ENCODE results near the gene PDE10A. TPM values are rescaled to one million over a fixed set of nuclear protein-coding genes. Genes with fewer than 3 reads are reported as not detected.

Gene PDE10A
- total RNA-seq, 2 donors from 2014 or later = not detected

DNA sequence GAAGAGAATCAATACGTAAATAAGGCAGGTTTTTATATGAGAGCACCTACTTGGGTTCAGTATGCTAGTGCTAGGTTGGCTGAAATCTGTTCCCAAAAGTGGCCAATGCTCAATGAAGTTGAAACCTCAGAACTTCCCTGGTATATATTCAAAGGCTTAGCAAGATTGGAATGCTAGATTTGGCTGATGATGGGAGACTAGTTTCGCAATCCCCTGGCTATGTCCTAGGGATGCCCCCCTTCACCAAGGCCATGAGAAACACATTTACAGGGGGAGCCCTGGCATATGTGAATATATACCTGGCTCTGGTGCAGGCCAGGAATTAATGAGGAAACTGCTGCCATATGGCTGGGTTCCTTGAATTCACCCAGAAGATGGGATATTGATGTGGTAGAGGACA lies 211.2 kb downstream of the PDE10A start:
- H3K27ac Mint-ChIP-seq = no peak overlapping the region
- no peaks in the 10 kb centered on the region for H3K27me3 Mint-ChIP-seq
- ATAC-seq = no peak
- H3K9me3 Mint-ChIP-seq = peaks cover 14% of the 10 kb centered on the region
- no peaks in the 10 kb centered on the region for H3K36me3 Mint-ChIP-seq
- H3K4me1 Mint-ChIP-seq (ENCODE audit: low read depth in 2 of 2) = no peaks in the 10 kb centered on the region
- no peak overlapping the region for H3K4me3 Mint-ChIP-seq
- no peak for DNase-seq (ENCODE audit: low spot score)

GRCh38 chr6:165448210-165448609 lies 214.8 kb downstream of the PDE10A start:
- H3K4me1 Mint-ChIP-seq (ENCODE audit: low read depth in 2 of 2) = no peaks in the 10 kb centered on the region
- no peak overlapping the region for H3K27ac Mint-ChIP-seq
- no peak for ATAC-seq
- no peaks in the 10 kb centered on the region for H3K27me3 Mint-ChIP-seq
- no peak overlapping the region for H3K4me3 Mint-ChIP-seq
- no peaks in the 10 kb centered on the region for H3K36me3 Mint-ChIP-seq
- peaks cover 14% of the 10 kb centered on the region for H3K9me3 Mint-ChIP-seq
- no peak for DNase-seq (ENCODE audit: low spot score)

- no peaks in the 10 kb centered on the region for H3K36me3 Mint-ChIP-seq
- ATAC-seq (no peak), DNase-seq (ENCODE audit: low spot score) (no peak)
- H3K4me1 Mint-ChIP-seq (ENCODE audit: low read depth in 2 of 2) = no peaks in the 10 kb centered on the region
- H3K27me3 Mint-ChIP-seq = no peaks in the 10 kb centered on the region
- H3K9me3 Mint-ChIP-seq = peaks cover 7% of the 10 kb centered on the region
- no peak overlapping the region for H3K27ac Mint-ChIP-seq
- H3K4me3 Mint-ChIP-seq = no peak overlapping the region
These were observed 215.9 kb downstream of the PDE10A start for GRCh38 chr6:165447141-165447540.

DNA sequence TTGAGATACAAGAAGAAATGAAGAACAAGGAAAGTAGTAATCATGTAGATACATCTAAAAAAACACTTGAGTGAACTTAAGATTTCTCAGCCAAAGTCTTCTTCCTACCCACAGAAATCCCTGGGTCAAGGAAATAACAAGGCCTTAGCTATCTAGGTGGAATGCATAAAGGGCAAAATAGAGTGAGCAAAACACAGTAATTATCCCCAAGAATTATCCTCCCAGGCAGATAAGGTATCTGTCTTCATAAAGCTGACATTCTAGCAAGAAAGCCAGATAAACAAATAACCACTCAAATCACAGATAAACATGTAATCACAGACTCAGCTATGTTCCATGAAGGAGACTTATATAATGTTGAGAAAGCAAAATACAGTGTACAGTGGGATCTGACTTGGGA lies 216.7 kb downstream of the PDE10A start:
- ATAC-seq (no peak), DNase-seq (ENCODE audit: low spot score) (no peak)
- Mint-ChIP-seq H3K36me3 (no peaks in the 10 kb centered on the region), H3K9me3 (peaks cover 4% of the 10 kb centered on the region), H3K27ac (no peak overlapping the region), H3K4me3 (no peak overlapping the region), H3K27me3 (no peaks in the 10 kb centered on the region), H3K4me1 (ENCODE audit: low read depth in 2 of 2) (no peaks in the 10 kb centered on the region)

GRCh38 chr6:165443462-165443861 lies 219.6 kb downstream of the PDE10A start:
- Mint-ChIP-seq H3K4me3 (no peak overlapping the region), H3K27ac (no peak overlapping the region), H3K4me1 (ENCODE audit: low read depth in 2 of 2) (no peaks in the 10 kb centered on the region), H3K9me3 (peaks cover 3% of the 10 kb centered on the region), H3K27me3 (no peaks in the 10 kb centered on the region), H3K36me3 (no peaks in the 10 kb centered on the region)
- no peak for ATAC-seq
- no peak for DNase-seq (ENCODE audit: low spot score)

GRCh38 chr6:165441181-165441580 lies 221.9 kb downstream of the PDE10A start:
- no peak for ATAC-seq
- H3K4me1 Mint-ChIP-seq (ENCODE audit: low read depth in 2 of 2) = no peaks in the 10 kb centered on the region

DNA sequence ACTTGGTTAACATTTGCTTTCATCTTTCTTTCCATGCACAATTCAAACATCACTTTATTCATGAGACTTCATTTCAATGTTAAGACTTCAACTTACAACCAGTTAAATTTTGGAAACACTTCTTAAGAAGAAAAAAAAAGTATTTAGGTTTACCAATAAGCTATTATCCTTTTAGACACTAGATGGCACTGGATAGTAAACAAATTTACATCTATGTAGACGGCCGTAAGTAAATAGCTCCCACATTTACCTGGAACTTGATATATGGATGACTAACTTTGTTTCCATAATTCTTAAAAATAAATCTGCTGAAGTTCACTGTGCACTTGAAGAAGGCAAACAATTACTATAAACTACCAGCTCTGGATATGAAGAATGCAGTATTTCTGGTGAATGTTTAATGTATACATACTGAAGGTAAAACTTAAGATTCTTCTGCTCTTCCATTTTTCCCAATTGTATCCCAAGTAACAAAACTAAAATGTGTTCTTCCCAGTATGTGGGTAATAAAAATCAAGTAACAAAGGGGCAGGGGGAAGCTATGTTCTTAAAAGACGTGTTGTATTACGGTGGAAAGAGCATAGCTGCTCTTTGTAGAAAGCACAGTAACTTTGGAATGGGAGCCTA lies 223.0 kb downstream of the PDE10A start:
- ATAC-seq (no peak), DNase-seq (ENCODE audit: low spot score) (no peak)
- Mint-ChIP-seq H3K9me3 (no peaks in the 10 kb centered on the region), H3K4me1 (ENCODE audit: low read depth in 2 of 2) (no peaks in the 10 kb centered on the region), H3K27me3 (no peaks in the 10 kb centered on the region), H3K36me3 (no peaks in the 10 kb centered on the region), H3K27ac (no peak overlapping the region), H3K4me3 (no peak overlapping the region)

More at GRCh38 chr6:165441181-165441580, 221.9 kb downstream of the PDE10A start:
- H3K27me3 Mint-ChIP-seq = no peaks in the 10 kb centered on the region
- DNase-seq (ENCODE audit: low spot score) = no peak
- peaks cover 3% of the 10 kb centered on the region for H3K9me3 Mint-ChIP-seq
- H3K4me3 Mint-ChIP-seq = no peak overlapping the region
- H3K36me3 Mint-ChIP-seq = no peaks in the 10 kb centered on the region
- no peak overlapping the region for H3K27ac Mint-ChIP-seq

GRCh38 chr6:165426892-165427291 lies 236.1 kb downstream of the PDE10A start:
- Mint-ChIP-seq H3K4me3 (no peak overlapping the region), H3K27me3 (no peaks in the 10 kb centered on the region), H3K36me3 (no peaks in the 10 kb centered on the region), H3K4me1 (ENCODE audit: low read depth in 2 of 2) (no peaks in the 10 kb centered on the region), H3K9me3 (peaks cover 3% of the 10 kb centered on the region), H3K27ac (no peak overlapping the region)
- ATAC-seq (no peak), DNase-seq (ENCODE audit: low spot score) (no peak)

DNA sequence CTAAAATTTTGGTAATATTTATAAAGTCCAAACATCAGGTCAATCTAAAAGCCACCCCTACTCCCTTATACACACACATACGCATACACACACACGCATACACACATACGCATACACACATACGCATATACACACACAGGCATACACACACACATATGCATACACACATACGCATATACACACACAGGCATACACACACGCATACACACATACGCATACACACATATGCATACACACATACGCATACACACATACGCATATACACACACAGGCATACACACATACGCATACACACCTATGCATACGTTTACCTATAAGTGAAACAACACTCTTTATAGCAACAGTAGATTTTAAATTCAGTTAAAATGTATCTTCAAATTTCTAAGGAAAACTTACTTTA lies 240.8 kb downstream of the PDE10A start:
- Mint-ChIP-seq H3K36me3 (no peaks in the 10 kb centered on the region), H3K27me3 (no peaks in the 10 kb centered on the region), H3K4me1 (ENCODE audit: low read depth in 2 of 2) (no peaks in the 10 kb centered on the region), H3K4me3 (no peak overlapping the region), H3K9me3 (peaks cover 3% of the 10 kb centered on the region), H3K27ac (no peak overlapping the region)
- DNase-seq (ENCODE audit: low spot score) (no peak), ATAC-seq (no peak)

DNA sequence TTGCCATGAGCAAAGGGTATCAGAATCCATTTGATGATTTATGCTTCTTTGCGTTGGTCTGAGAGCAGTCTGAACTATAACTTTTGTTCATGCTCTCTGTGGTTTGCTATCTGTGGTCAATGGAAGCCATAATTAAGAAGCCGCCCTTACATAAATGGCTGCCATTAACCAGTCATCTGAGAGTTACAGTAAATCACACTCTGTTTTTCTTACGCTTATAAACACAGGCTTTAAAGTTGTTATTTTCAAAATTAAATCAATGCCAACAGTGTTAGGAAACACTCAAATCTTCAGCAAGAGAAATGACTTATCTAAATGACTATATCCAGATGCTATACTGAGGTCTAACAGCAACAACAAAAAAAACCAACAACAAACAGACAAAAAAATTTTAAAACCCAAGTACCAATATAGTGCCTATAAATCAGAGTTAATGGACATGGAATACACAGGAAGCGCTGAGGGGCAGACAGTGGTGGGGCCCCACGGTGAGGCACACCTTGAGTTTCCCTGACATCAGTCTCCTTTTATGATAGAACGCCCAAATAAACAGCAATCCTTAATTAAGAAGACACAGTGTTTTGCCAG lies 245.7 kb downstream of the PDE10A start:
- DNase-seq (ENCODE audit: low spot score) = no peak
- peaks cover 3% of the 10 kb centered on the region for H3K9me3 Mint-ChIP-seq
- ATAC-seq = no peak
- no peaks in the 10 kb centered on the region for H3K36me3 Mint-ChIP-seq
- H3K4me1 Mint-ChIP-seq (ENCODE audit: low read depth in 2 of 2) = no peaks in the 10 kb centered on the region
- no peaks in the 10 kb centered on the region for H3K27me3 Mint-ChIP-seq
- no peak overlapping the region for H3K4me3 Mint-ChIP-seq
- no peak overlapping the region for H3K27ac Mint-ChIP-seq

GRCh38 chr6:165404697-165405096 lies 258.3 kb downstream of the PDE10A start:
- no peaks in the 10 kb centered on the region for H3K36me3 Mint-ChIP-seq
- H3K27ac Mint-ChIP-seq = no peak overlapping the region
- no peak overlapping the region for H3K4me3 Mint-ChIP-seq
- H3K9me3 Mint-ChIP-seq = no peaks in the 10 kb centered on the region
- no peaks in the 10 kb centered on the region for H3K27me3 Mint-ChIP-seq
- DNase-seq (ENCODE audit: low spot score) (no peak), ATAC-seq (no peak)
- no peaks in the 10 kb centered on the region for H3K4me1 Mint-ChIP-seq (ENCODE audit: low read depth in 2 of 2)

DNA sequence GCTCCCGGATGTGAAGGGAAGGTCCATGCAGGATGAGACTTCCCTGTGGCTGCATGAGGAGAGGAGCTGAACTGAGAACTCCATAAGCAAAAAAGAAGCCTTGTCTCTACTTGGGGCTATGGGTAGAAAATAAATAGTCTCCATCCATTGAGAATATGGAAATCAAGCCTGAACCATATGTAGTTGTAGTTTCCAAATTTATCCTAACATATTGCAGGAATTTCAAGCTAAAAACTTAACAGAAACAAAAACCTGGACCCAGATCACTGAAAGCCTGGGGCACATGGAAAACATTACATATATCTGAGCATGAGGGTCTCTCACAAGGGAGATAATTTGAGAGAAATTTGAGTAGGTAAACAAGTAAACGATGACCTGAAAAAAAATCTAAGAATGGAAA lies 258.7 kb downstream of the PDE10A start:
- Mint-ChIP-seq H3K4me3 (no peak overlapping the region), H3K27ac (no peak overlapping the region), H3K9me3 (no peaks in the 10 kb centered on the region), H3K27me3 (no peaks in the 10 kb centered on the region), H3K4me1 (ENCODE audit: low read depth in 2 of 2) (no peaks in the 10 kb centered on the region), H3K36me3 (no peaks in the 10 kb centered on the region)
- DNase-seq (ENCODE audit: low spot score) = no peak
- no peak for ATAC-seq

GRCh38 chr6:165403006-165403595 lies 259.9 kb downstream of the PDE10A start:
- H3K4me1 Mint-ChIP-seq (ENCODE audit: low read depth in 2 of 2) = no peaks in the 10 kb centered on the region
- no peak for DNase-seq (ENCODE audit: low spot score)
- ATAC-seq = no peak
- H3K27ac Mint-ChIP-seq = no peak overlapping the region
- no peak overlapping the region for H3K4me3 Mint-ChIP-seq
- no peaks in the 10 kb centered on the region for H3K9me3 Mint-ChIP-seq
- no peaks in the 10 kb centered on the region for H3K27me3 Mint-ChIP-seq
- no peaks in the 10 kb centered on the region for H3K36me3 Mint-ChIP-seq

GRCh38 chr6:165401092-165401491 lies 261.9 kb downstream of the PDE10A start:
- ATAC-seq = no peak
- no peaks in the 10 kb centered on the region for H3K9me3 Mint-ChIP-seq
- H3K27ac Mint-ChIP-seq = no peak overlapping the region
- no peaks in the 10 kb centered on the region for H3K27me3 Mint-ChIP-seq
- H3K4me3 Mint-ChIP-seq = no peak overlapping the region
- H3K4me1 Mint-ChIP-seq (ENCODE audit: low read depth in 2 of 2) = no peaks in the 10 kb centered on the region
- H3K36me3 Mint-ChIP-seq = no peaks in the 10 kb centered on the region
- DNase-seq (ENCODE audit: low spot score) = no peak
